ENCODE measurements around the gene SESTD1. TPM values are rescaled to one million over a fixed set of nuclear protein-coding genes. Genes with fewer than 3 reads are reported as not detected.
"Not testable (repeated sequence)": the region's sequence is repeated elsewhere in the genome, so short reads cannot be mapped to it uniquely, and the experiment has no call there.

The SESTD1 gene
- total RNA-seq, 8 experiments from 2014 or later, result 2.6 to 34.2 (median 25.5) TPM

- H3K4me1 ChIP-seq (replicated peaks in 1 of 2), result peaks cover 13 to 31% of the 10 kb centered on the region in 2 donors
- ATAC-seq (replicated peaks in 6 of 8); H3K27ac ChIP-seq; H3K4me3 ChIP-seq; in situ Hi-C loops (cut with MboI; ENCODE audit: low pct_unique_long_range_greater_than_20kb in 2 of 9, low sequenced_read_pairs in 9 of 9, unreplicated experiment in 9 of 9): not testable (repeated sequence)
- WGBS, 10 experiments, result 50 to 100% (median 63%) methylated on average over 1 to 2 of the region's 3 CpGs; no CpG with 5 or more reads in 5 of the 10 experiments
These were observed 211.1 kb downstream of the SESTD1 start for GRCh38 chr2:179053568-179053967.

Other genes starting within 250 kb of the SESTD1 start
- gene CCDC141, start 214.7 kb downstream of the SESTD1 start, total RNA-seq, result under 1 TPM in 6 of 8 experiments, not detected in 2; under 0.01 to 0.38 (median 0.17) TPM

Measured in motor neuron (in vitro differentiated cells).